ES-I3 (cell line): Measurements from ENCODE around the gene CC2D2B.

ENCODE experiments used
- H3K36me3 ChIP-seq: 2 replicates; pipeline ENCODE4 v1.6.1; 2013; ENCODE audit warnings: mild to moderate bottlenecking, low read length, control low read depth, moderate library complexity; ENCODE audit not compliant: insufficient read depth
- H3K4me1 ChIP-seq: 2 replicates; pipeline ENCODE4 v1.6.1; 2013; ENCODE audit warnings: mild to moderate bottlenecking, control low read depth, low read length; ENCODE audit not compliant: insufficient read depth
- H3K9ac ChIP-seq: 2 replicates; pipeline ENCODE4 v1.6.1; 2013; ENCODE audit warnings: low read depth, mild to moderate bottlenecking, low read length, moderate library complexity
- H3K9me3 ChIP-seq: 2 replicates; pipeline ENCODE4 v1.6.1; 2013; ENCODE audit warnings: mild to moderate bottlenecking, low read length, moderate library complexity; ENCODE audit not compliant: control insufficient read depth, insufficient read depth

The CC2D2B gene

GRCh38 chr10:96053985-96054384 lies 146.2 kb downstream of the CC2D2B start:
- Histone ChIP-seq H3K36me3 (peaks cover 23% of the 10 kb centered on the region), H3K9ac (no peak overlapping the region), H3K4me1 (peaks cover 8% of the 10 kb centered on the region; the same call in 1 of the 2 replicates), H3K9me3 (no peaks in the 10 kb centered on the region)

GRCh38 chr10:96056787-96057186 lies 149.0 kb downstream of the CC2D2B start:
- no peak overlapping the region for H3K9ac ChIP-seq
- peaks cover 17% of the 10 kb centered on the region for H3K36me3 ChIP-seq
- peaks cover 8% of the 10 kb centered on the region; the same call in 1 of the 2 replicates for H3K4me1 ChIP-seq
- H3K9me3 ChIP-seq = no peaks in the 10 kb centered on the region

- Histone ChIP-seq H3K36me3 (peaks cover 17% of the 10 kb centered on the region), H3K4me1 (no peaks in the 10 kb centered on the region), H3K9ac (no peak overlapping the region), H3K9me3 (no peaks in the 10 kb centered on the region)
Observed at GRCh38 chr10:96061232-96061631, 153.5 kb downstream of the CC2D2B start.

GRCh38 chr10:96072674-96073073 lies 164.9 kb downstream of the CC2D2B start:
- H3K36me3 ChIP-seq = no peaks in the 10 kb centered on the region
- H3K9me3 ChIP-seq = no peaks in the 10 kb centered on the region
- peaks cover 4% of the 10 kb centered on the region; the same call in 1 of the 2 replicates for H3K4me1 ChIP-seq
- no peak overlapping the region for H3K9ac ChIP-seq

- Histone ChIP-seq H3K4me1 (peaks cover 4% of the 10 kb centered on the region; the same call in 1 of the 2 replicates), H3K36me3 (no peaks in the 10 kb centered on the region)
Observed at GRCh38 chr10:96073722-96074121, 165.9 kb downstream of the CC2D2B start.

GRCh38 chr10:96074776-96075175 lies 167.0 kb downstream of the CC2D2B start:
- H3K9me3 ChIP-seq = no peaks in the 10 kb centered on the region
- H3K9ac ChIP-seq = no peak overlapping the region
- peaks cover 4% of the 10 kb centered on the region; the same call in 1 of the 2 replicates for H3K4me1 ChIP-seq
- H3K36me3 ChIP-seq = no peaks in the 10 kb centered on the region

More at GRCh38 chr10:96073722-96074121, 165.9 kb downstream of the CC2D2B start:
- no peaks in the 10 kb centered on the region for H3K9me3 ChIP-seq
- H3K9ac ChIP-seq = no peak overlapping the region

- H3K9me3 ChIP-seq = no peaks in the 10 kb centered on the region
- H3K36me3 ChIP-seq = no peaks in the 10 kb centered on the region
- H3K9ac ChIP-seq = no peak overlapping the region
- H3K4me1 ChIP-seq = peaks cover 4% of the 10 kb centered on the region; the same call in 1 of the 2 replicates
Observed at GRCh38 chr10:96075977-96076376, 168.2 kb downstream of the CC2D2B start.

GRCh38 chr10:96077156-96077555 lies 169.4 kb downstream of the CC2D2B start:
- Histone ChIP-seq H3K9ac (no peak overlapping the region), H3K9me3 (no peaks in the 10 kb centered on the region), H3K4me1 (peaks cover 4% of the 10 kb centered on the region; the same call in 1 of the 2 replicates), H3K36me3 (no peaks in the 10 kb centered on the region)

GRCh38 chr10:96082153-96082552 lies 174.4 kb downstream of the CC2D2B start:
- Histone ChIP-seq H3K36me3 (peaks cover 5% of the 10 kb centered on the region; the same call in 1 of the 2 replicates), H3K9ac (no peak overlapping the region), H3K9me3 (no peaks in the 10 kb centered on the region), H3K4me1 (no peaks in the 10 kb centered on the region)
